ENCODE measurements around the gene AHNAK.

GRCh38 chr11:62437616-62438015 is 109.0 kb downstream of the AHNAK start:
- TF ChIP-seq CTCF (conservative IDR thresholded peaks at IDR 0.05 in 1 of 2, IDR thresholded peaks at IDR 0.05 in 1 of 2; ENCODE audit: extremely low read depth in 1 of 2, insufficient read depth in 1 of 2, low read depth in 1 of 2, low read length in 2 of 2) (no peak), EZH2 (IDR thresholded peaks at IDR 0.05; ENCODE audit: borderline replicate concordance, low read length) (no peak)

Data from mammary epithelial cell (primary cell).